Islet precursor cell (in vitro differentiated cells): Measurements from ENCODE around the gene ZG16.

Source experiments
- DNase-seq: peaks from one replicate; pipeline ENCODE4 v3.0.0-alpha.2; 2018

Gene ZG16

GRCh38 chr16:29811170-29811895 lies 33.3 kb downstream of the ZG16 start:
- DNase-seq = peak; percentile 100

GRCh38 chr16:29811896-29812665 lies 34.0 kb downstream of the ZG16 start, which contains the start of gene PRRT2:
PRRT2 (plus strand) TSS chr16:29812193; CDS start chr16:29813055, 862 bp downstream.
- peak; percentile 80 for DNase-seq

- DNase-seq = no peak
Measured at GRCh38 chr16:29812754-29813643, 34.9 kb downstream of the ZG16 start.

- DNase-seq = no peak
Measured at GRCh38 chr16:29813644-29814562, 35.8 kb downstream of the ZG16 start.

- DNase-seq = no peak
Measured at GRCh38 chr16:29814592-29814991, 36.5 kb downstream of the ZG16 start.

- DNase-seq = no peak
Measured at GRCh38 chr16:29815032-29815721, 37.1 kb downstream of the ZG16 start.

- peak; percentile 99 for DNase-seq
Measured at GRCh38 chr16:29815793-29816693, 38.0 kb downstream of the ZG16 start, which contains the start of gene PAGR1. PAGR1 (plus strand) TSS chr16:29816152; CDS start chr16:29816526, 374 bp downstream.

- peak; percentile 86 for DNase-seq
Measured at GRCh38 chr16:29816694-29817441, 38.8 kb downstream of the ZG16 start.

GRCh38 chr16:29818082-29818481 lies 40.0 kb downstream of the ZG16 start:
- DNase-seq = no peak

GRCh38 chr16:29819506-29819905 lies 41.5 kb downstream of the ZG16 start:
- DNase-seq = no peak

GRCh38 chr16:29820271-29820701 lies 42.2 kb downstream of the ZG16 start, which contains the start of gene MVP:
MVP (plus strand) TSS chr16:29820462; CDS start chr16:29830550, 10,088 bp downstream.
- DNase-seq = no peak

GRCh38 chr16:29820730-29821642 lies 42.9 kb downstream of the ZG16 start:
- no peak for DNase-seq

GRCh38 chr16:29821643-29822115 lies 43.6 kb downstream of the ZG16 start:
- peak; percentile 83 for DNase-seq

GRCh38 chr16:29824589-29825144 lies 46.6 kb downstream of the ZG16 start:
- no peak for DNase-seq

GRCh38 chr16:29825145-29826044 lies 47.3 kb downstream of the ZG16 start:
- DNase-seq = peak; percentile 66

- no peak for DNase-seq
Measured at GRCh38 chr16:29826342-29826695, 48.3 kb downstream of the ZG16 start.

GRCh38 chr16:29830774-29831173 lies 52.7 kb downstream of the ZG16 start:
- no peak for DNase-seq
